Kidney (tissue), 14 donors: ENCODE data around the gene RAD51B. TPM values are rescaled to one million over a fixed set of nuclear protein-coding genes. Genes with fewer than 3 reads are reported as not detected.

Experiments
- DNase-seq, 5 donors: peaks; one replicate each; pipeline ENCODE4 v3.0.0-alpha.2; 2013 to 2020
- FAIRE-seq: peaks from 2 replicates; lab custom pipeline; 2012; peaks lifted over from hg19 to GRCh38; lab: Jason Lieb, UNC
- H3K27ac ChIP-seq, 2 donors: one replicate each; pipeline ENCODE4 v1.7.0; 2013; ENCODE audit warnings: low read depth in 2 of 2, low read length in 2 of 2, inconsistent platforms in 1 of 2
- H3K27me3 ChIP-seq: one replicate; pipeline ENCODE4 v1.7.1; 2013; ENCODE audit warnings: low read length, inconsistent platforms; ENCODE audit not compliant: control insufficient read depth, insufficient read depth
- H3K36me3 ChIP-seq, 3 donors: one replicate each; pipeline versions ENCODE4 v1.7.0 to v1.7.1; 2013; ENCODE audit warnings: low read length in 3 of 3, control low read depth in 1 of 3, inconsistent platforms in 1 of 3; ENCODE audit not compliant: insufficient read depth in 3 of 3, control insufficient read depth in 2 of 3
- H3K4me1 ChIP-seq, 3 donors: one replicate each; pipeline versions ENCODE4 v1.7.0 to v1.7.1; 2013; ENCODE audit warnings: low read length in 3 of 3, inconsistent platforms in 1 of 3, low read depth in 1 of 3; ENCODE audit not compliant: control insufficient read depth in 2 of 3, insufficient read depth in 2 of 3
- H3K4me3 ChIP-seq, 3 donors: one replicate each; pipeline versions ENCODE4 v1.7.0 to v1.8.1; 2013; ENCODE audit warnings: low read length in 3 of 3, control low read depth in 1 of 3, inconsistent platforms in 1 of 3
- H3K9ac ChIP-seq, 3 donors: one replicate each; pipeline versions ENCODE4 v1.7.0 to v1.7.1; 2013; ENCODE audit warnings: low read length in 3 of 3, control low read depth in 1 of 3, inconsistent platforms in 1 of 3
- H3K9me3 ChIP-seq, 3 donors: one replicate each; pipeline versions ENCODE4 v1.7.0 to v1.7.1; 2013; ENCODE audit warnings: low read length in 3 of 3, control low read depth in 1 of 3, inconsistent platforms in 1 of 3; ENCODE audit not compliant: control insufficient read depth in 2 of 3, insufficient read depth in 1 of 3
- intact Hi-C: fragments of 100-400 bp; cut with DNase I; formaldehyde crosslinking; loops from one replicate; pipeline ENCODE4 v1.11.1; 2022
- polyA plus RNA-seq: library from polyadenylated mRNA; stranded (reverse); fragments of 350-450 nt; fragmentation: Illumina TruSeq; extraction: RNeasy Lipid Tissue Mini Kit (QIAGEN cat#74804); gene quantifications from one replicate; pipeline ENCODE4 v1.2.3, GENCODE V29; 2014; ENCODE audit warnings: low read depth, low replicate concordance; ENCODE audit not compliant: insufficient read depth
- total RNA-seq: library from RNA; stranded (reverse); fragmentation: NEBNext Ultra II Directional; extraction: Animal tissue kit (Norgen Biotek cat#: 25700); gene quantifications from one replicate; pipeline ENCODE4 v1.2.1, GENCODE V29; 2021
- TF ChIP-seq, protein P1 (sequence below): IDR thresholded peaks from 3 replicates; pipeline ENCODE4 v1.5.1; 2012; ENCODE audit warnings: mild to moderate bottlenecking, moderate library complexity, borderline replicate concordance; ENCODE audit not compliant: insufficient read depth; ENCODE audit errors: extremely low read depth
- donor health status: control.
- donor health status: control.
- donor health status: control.
- donor health status: control.
- donor health status: control.
- donor health status: DM: yes; HTN: yes; CAD: no.
- donor health status: Normal renal cell carcinoma (clear cell type).

RAD51B gene
- total and polyA plus RNA-seq, 2 donors from 2014 or later: 6.9 to 18.0 TPM

DNA sequence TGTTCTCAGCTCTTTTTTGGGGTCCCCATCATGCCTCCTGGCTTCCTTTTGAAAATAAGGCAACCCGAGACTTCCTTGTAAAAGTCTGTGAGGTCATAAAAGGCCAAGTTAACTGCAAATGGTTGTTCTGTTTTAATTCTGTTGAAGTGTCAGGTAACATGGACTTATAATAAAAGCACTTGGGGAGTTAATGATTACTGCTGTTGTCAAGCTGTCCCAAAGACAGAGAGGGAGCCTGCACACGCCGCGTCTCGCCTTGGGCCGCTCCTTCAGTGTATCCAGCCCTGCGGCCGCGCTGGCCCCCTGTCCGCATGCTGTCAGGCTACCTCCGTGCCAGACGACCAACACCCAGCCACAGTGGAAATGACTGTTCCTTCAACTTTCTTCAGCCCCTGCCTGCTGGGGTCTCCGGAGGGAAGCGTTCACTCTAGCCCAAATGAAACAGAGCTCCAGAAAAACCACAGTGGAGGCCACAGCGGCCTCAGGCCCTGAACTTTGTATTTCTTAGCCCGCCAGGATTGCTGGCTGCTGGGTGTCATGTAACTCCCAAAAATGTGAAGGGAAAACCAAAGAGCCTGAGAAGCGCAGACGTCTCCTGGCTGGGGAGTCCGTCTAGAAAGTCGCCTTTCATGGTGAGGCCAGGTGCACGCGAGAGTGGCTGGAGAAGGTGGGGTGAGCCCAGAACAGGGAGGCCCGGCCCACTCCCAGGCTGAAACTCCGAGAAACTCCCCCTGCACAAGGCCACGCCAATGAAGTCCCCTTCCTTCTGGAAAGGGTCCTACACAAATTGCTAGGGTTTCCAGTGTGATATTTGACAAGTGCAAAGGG lies 784.2 kb downstream of the RAD51B start:
- intact Hi-C loops: no loop called here
- H3K4me1 ChIP-seq: peaks cover 4 to 25% (median 13%) of the 10 kb centered on the region in 3 donors
- no peaks in the 10 kb centered on the region for H3K9me3 ChIP-seq
- DNase-seq: peak in 3 of 5 donors; percentile 54 to 70 (median 61)
- H3K27ac ChIP-seq: no peak overlapping the region
- TF ChIP-seq, protein P1, sequence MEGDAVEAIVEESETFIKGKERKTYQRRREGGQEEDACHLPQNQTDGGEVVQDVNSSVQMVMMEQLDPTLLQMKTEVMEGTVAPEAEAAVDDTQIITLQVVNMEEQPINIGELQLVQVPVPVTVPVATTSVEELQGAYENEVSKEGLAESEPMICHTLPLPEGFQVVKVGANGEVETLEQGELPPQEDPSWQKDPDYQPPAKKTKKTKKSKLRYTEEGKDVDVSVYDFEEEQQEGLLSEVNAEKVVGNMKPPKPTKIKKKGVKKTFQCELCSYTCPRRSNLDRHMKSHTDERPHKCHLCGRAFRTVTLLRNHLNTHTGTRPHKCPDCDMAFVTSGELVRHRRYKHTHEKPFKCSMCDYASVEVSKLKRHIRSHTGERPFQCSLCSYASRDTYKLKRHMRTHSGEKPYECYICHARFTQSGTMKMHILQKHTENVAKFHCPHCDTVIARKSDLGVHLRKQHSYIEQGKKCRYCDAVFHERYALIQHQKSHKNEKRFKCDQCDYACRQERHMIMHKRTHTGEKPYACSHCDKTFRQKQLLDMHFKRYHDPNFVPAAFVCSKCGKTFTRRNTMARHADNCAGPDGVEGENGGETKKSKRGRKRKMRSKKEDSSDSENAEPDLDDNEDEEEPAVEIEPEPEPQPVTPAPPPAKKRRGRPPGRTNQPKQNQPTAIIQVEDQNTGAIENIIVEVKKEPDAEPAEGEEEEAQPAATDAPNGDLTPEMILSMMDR: no peak
- H3K27me3 ChIP-seq: no peaks in the 10 kb centered on the region
- no peak overlapping the region for H3K9ac ChIP-seq
- H3K36me3 ChIP-seq: no peaks in the 10 kb centered on the region
- no peak for FAIRE-seq
- no peak overlapping the region for H3K4me3 ChIP-seq

DNA sequence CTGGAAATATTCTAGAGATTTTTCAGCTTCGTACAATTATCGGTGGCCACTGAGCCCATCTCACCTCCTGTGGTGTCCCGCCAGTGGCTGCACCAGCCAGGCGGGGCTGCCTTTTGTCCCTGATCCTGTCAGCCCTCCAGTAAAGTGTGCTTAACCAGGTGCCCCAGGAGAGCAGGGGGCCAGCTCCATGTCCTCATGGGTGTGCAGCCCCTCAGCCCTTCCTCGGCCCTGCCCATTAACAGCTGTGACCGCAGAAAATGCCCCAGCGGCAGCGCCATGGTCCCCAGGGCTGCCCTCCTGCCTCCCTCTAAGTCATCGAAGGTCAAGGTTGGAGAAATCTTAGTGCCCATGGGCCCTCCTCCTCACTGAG lies 784.8 kb downstream of the RAD51B start:
- TF ChIP-seq, protein P1: no peak
- no peak overlapping the region for H3K4me3 ChIP-seq
- no peaks in the 10 kb centered on the region for H3K9me3 ChIP-seq
- intact Hi-C loops: no loop called here
- no peaks in the 10 kb centered on the region for H3K27me3 ChIP-seq
- H3K9ac ChIP-seq: no peak overlapping the region
- FAIRE-seq (no peak), DNase-seq (peak in 1 of 5 donors; percentile 36)
- peaks cover 4 to 19% (median 10%) of the 10 kb centered on the region in 3 donors for H3K4me1 ChIP-seq
- H3K36me3 ChIP-seq: no peaks in the 10 kb centered on the region
- no peak overlapping the region for H3K27ac ChIP-seq

DNA sequence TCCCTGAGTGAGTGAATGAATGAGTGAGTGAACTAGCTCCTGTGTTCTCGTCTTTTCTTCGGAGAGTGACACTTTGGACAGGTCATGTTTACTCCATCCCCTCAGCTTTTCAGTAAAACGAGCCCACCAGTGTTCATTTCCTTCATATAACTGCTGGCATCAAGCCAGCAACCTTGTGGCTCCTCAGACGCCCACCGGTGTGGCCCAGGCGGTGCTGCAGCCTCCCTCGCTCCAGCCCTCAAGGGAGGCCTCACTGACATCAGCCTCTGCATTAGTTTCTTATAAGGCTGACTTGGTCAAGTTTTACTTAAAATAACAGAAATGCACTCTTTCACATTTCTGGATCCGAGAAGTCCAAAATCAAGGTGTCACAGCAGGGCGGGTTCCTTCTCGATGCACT lies 785.2 kb downstream of the RAD51B start:
- peak in 1 of 5 donors; percentile 36 for DNase-seq

More for the DNA sequence above, 785.2 kb downstream of the RAD51B start:
- no peak for FAIRE-seq
- no peak overlapping the region for H3K9ac ChIP-seq
- H3K36me3 ChIP-seq: no peaks in the 10 kb centered on the region
- TF ChIP-seq, protein P1: no peak
- H3K27me3 ChIP-seq: no peaks in the 10 kb centered on the region
- peaks cover 4 to 19% (median 9%) of the 10 kb centered on the region in 3 donors for H3K4me1 ChIP-seq
- H3K9me3 ChIP-seq: no peaks in the 10 kb centered on the region
- no peak overlapping the region for H3K27ac ChIP-seq
- intact Hi-C loops: no loop called here
- no peak overlapping the region for H3K4me3 ChIP-seq
